ENCODE measurements around the gene ABHD14A. TPM values are rescaled to one million over a fixed set of nuclear protein-coding genes. Genes with fewer than 3 reads are reported as not detected.
A peak's percentile ranks its signal among the peaks of the same experiment; 100 is the strongest.

The ABHD14A gene
- total and polyA plus RNA-seq, 3 donors from 2014 or later = 27.7 to 51.6 (median 38.9) TPM

GRCh38 chr3:51977446-51978142 is 2.7 kb downstream of the ABHD14A start:
- intact Hi-C loops (cut with DNase I; ENCODE audit: low total_unique reads) = no loop called here
- H3K27ac ChIP-seq = no peak overlapping the region

GRCh38 chr3:51978143-51978502 is 3.3 kb downstream of the ABHD14A start:
- intact Hi-C loops (cut with DNase I; ENCODE audit: low total_unique reads) = no loop called here
- no peak for DNase-seq
- Histone ChIP-seq H3K9me3 (no peaks in the 10 kb centered on the region), H3K36me3 (ENCODE audit: low read depth, missing control alignments) (no peaks in the 10 kb centered on the region), H3K4me1 (peaks cover 19% of the 10 kb centered on the region), H3K27me3 (no peaks in the 10 kb centered on the region), H3K4me3 (no peak overlapping the region), H3K27ac (no peak overlapping the region)
- WGBS, 2 donors = 83% methylated on average over 3 to 4 of the region's 4 CpGs
- no peak for TF ChIP-seq CTCF (IDR thresholded peaks at IDR 0.05)
- TF ChIP-seq POLR2A (IDR thresholded peaks at IDR 0.05) = no peak

More at GRCh38 chr3:51977446-51978142, 2.7 kb downstream of the ABHD14A start:
- H3K4me3 ChIP-seq = no peak overlapping the region
- no peak for TF ChIP-seq POLR2A (IDR thresholded peaks at IDR 0.05)
- no peaks in the 10 kb centered on the region for H3K27me3 ChIP-seq
- no peaks in the 10 kb centered on the region for H3K9me3 ChIP-seq
- H3K4me1 ChIP-seq = peaks cover 16% of the 10 kb centered on the region
- no peak for DNase-seq
- H3K36me3 ChIP-seq (ENCODE audit: low read depth, missing control alignments) = no peaks in the 10 kb centered on the region
- 86 to 94% methylated on average over 6 to 9 of the region's 9 CpGs for WGBS, 2 donors

- H3K4me1 ChIP-seq = peaks cover 20% of the 10 kb centered on the region
- no peak overlapping the region for H3K4me3 ChIP-seq
- H3K9me3 ChIP-seq = no peaks in the 10 kb centered on the region
- intact Hi-C loops (cut with DNase I; ENCODE audit: low total_unique reads) = no loop called here
- 95% methylated on average over 10 of the region's 10 CpGs; no CpG with 5 or more reads in 1 of the 2 donors for WGBS, 2 donors
- TF ChIP-seq POLR2A (IDR thresholded peaks at IDR 0.05) = no peak
- no peak for TF ChIP-seq CTCF (IDR thresholded peaks at IDR 0.05)
- H3K36me3 ChIP-seq (ENCODE audit: low read depth, missing control alignments) = no peaks in the 10 kb centered on the region
- H3K27ac ChIP-seq = no peak overlapping the region
- no peaks in the 10 kb centered on the region for H3K27me3 ChIP-seq
- DNase-seq = no peak
Measured at GRCh38 chr3:51980253-51980652, 5.4 kb downstream of the ABHD14A start.

GRCh38 chr3:51982352-51982837 is 7.5 kb downstream of the ABHD14A start:
- Histone ChIP-seq H3K27me3 (no peaks in the 10 kb centered on the region), H3K4me3 (peak overlapping the region; percentile 68), H3K27ac (peak overlapping the region in 1 of 2 donors; percentile 88), H3K4me1 (peaks cover 20% of the 10 kb centered on the region), H3K36me3 (ENCODE audit: low read depth, missing control alignments) (no peaks in the 10 kb centered on the region), H3K9me3 (no peaks in the 10 kb centered on the region)
- WGBS, 2 donors = 12 to 13% methylated on average over 4 of the region's 4 CpGs
- intact Hi-C loops (cut with DNase I; ENCODE audit: low total_unique reads) = no loop called here
- TF ChIP-seq POLR2A (IDR thresholded peaks at IDR 0.05) = no peak
- peak in 2 of 3 experiments; percentile 15 to 33 for TF ChIP-seq CTCF (IDR thresholded peaks at IDR 0.05)
- no peak for DNase-seq

GRCh38 chr3:51982838-51983577 is 8.1 kb downstream of the ABHD14A start, which contains the start of gene ACY1:
Gene ACY1 (plus strand): TSS chr3:51983535. CDS start chr3:51984065, 530 bp downstream.
- peak within 1 kb of the TSS; percentile 68 for H3K4me3 ChIP-seq
- H3K27ac ChIP-seq = peak within 1 kb of the TSS; percentile 82 to 88
- WGBS, 2 donors = 0% methylated on average over 24 to 67 of the region's 68 CpGs
- H3K4me1 ChIP-seq = peaks cover 20% of the 10 kb centered on the region
- no peak for TF ChIP-seq CTCF (IDR thresholded peaks at IDR 0.05)
- TF ChIP-seq POLR2A (IDR thresholded peaks at IDR 0.05) = no peak
- no peaks in the 10 kb centered on the region for H3K27me3 ChIP-seq
- no peaks in the 10 kb centered on the region for H3K9me3 ChIP-seq
- intact Hi-C loops (cut with DNase I; ENCODE audit: low total_unique reads) = no loop called here
- H3K36me3 ChIP-seq (ENCODE audit: low read depth, missing control alignments) = no peaks in the 10 kb centered on the region
- DNase-seq = peak; percentile 80

Data from testis (tissue), 3 donors.